Upper lobe of right lung (tissue), 1 donor: ENCODE results near the gene FLRT1. TPM values are rescaled to one million over a fixed set of nuclear protein-coding genes. Genes with fewer than 3 reads are reported as not detected.

Experiments used
- ATAC-seq: fragments of 200-7000 bp; cut with Tn5 transposase; one replicate; pipeline ENCODE4 v1.9.1; 2020; ENCODE audit warnings: mild to moderate bottlenecking, moderate library complexity
- DNase-seq: peaks from one replicate; pipeline ENCODE4 v3.0.0-alpha.2; 2020
- H3K27ac ChIP-seq: fragments of 200-600 bp; one replicate; pipeline ENCODE4 v1.8.0; 2022
- H3K27me3 ChIP-seq: fragments of 200-600 bp; one replicate; pipeline ENCODE4 v1.8.0; 2022; ENCODE audit warnings: mild to moderate bottlenecking
- H3K36me3 ChIP-seq: fragments of 200-600 bp; one replicate; pipeline ENCODE4 v1.8.0; 2022
- H3K4me1 ChIP-seq: fragments of 200-600 bp; one replicate; pipeline ENCODE4 v1.8.0; 2022
- H3K4me3 ChIP-seq: fragments of 200-600 bp; one replicate; pipeline ENCODE4 v1.8.0; 2022; ENCODE audit warnings: mild to moderate bottlenecking
- H3K9me3 ChIP-seq: fragments of 200-600 bp; one replicate; pipeline ENCODE4 v1.8.0; 2022
- intact Hi-C: fragments of 100-400 bp; cut with DNase I; formaldehyde crosslinking; loops from one replicate; pipeline ENCODE4 v1.11.0; 2022
- total RNA-seq: library from RNA; stranded (reverse); fragmentation: NEBNext Ultra II Directional; extraction: Animal tissue kit (Norgen Biotek cat#: 25700); gene quantifications from one replicate; pipeline ENCODE4 v1.2.1, GENCODE V29; 2021
- TF ChIP-seq, protein P1 (sequence below): fragments of 200-600 bp; IDR thresholded peaks from one replicate; pipeline ENCODE4 v1.8.0; 2022; ENCODE audit warnings: antibody characterized with exemption
- donor health status: DM: no; HTN: yes; CAD: no; lungs with severe emphysema.

FLRT1 gene
- total RNA-seq, 1 donor from 2014 or later, result not detected

DNA sequence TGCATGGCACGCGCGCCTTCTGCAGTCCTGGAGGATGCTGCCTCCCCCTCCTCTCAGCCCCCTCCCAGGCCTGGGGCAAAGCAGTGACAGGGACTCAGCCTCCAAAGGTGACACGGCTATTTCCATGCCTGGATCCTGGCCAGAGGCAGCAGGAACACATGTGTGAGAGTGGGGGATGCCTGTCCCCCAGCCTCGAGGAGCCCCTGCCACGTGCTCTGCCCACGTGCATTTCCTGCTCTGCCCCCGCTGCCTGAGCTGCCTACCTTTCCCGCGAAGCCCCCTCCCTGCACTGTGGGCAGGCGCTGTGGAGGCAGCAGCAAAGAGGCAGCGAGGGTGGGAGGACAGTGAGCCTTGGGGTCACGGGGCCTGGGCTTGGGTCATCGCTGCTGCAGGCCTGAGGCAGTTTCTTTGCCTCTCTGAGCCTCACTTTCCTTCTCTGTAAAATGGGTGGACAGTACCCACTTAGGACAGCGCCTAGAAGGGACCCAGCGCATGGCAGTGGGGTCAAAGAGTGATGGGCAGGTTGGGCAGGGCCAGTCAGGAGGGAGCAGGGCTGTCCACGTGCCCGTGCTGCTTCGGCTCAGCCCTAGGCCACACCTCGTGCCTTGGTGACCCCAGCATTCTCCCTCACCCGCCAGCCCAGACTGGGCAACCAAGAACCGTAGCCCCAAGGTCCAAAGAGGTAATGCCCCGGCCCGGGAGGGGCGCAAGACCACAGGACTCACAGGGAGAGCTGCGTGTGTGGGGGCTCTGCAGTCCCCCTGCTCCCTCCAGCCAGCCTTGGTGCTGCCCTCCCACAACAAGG is 48.6 kb downstream of the FLRT1 start:
- no peaks in the 10 kb centered on the region for H3K9me3 ChIP-seq
- no peaks in the 10 kb centered on the region for H3K36me3 ChIP-seq
- no peaks in the 10 kb centered on the region for H3K4me1 ChIP-seq
- H3K4me3 ChIP-seq, result no peak overlapping the region
- TF ChIP-seq, protein P1, sequence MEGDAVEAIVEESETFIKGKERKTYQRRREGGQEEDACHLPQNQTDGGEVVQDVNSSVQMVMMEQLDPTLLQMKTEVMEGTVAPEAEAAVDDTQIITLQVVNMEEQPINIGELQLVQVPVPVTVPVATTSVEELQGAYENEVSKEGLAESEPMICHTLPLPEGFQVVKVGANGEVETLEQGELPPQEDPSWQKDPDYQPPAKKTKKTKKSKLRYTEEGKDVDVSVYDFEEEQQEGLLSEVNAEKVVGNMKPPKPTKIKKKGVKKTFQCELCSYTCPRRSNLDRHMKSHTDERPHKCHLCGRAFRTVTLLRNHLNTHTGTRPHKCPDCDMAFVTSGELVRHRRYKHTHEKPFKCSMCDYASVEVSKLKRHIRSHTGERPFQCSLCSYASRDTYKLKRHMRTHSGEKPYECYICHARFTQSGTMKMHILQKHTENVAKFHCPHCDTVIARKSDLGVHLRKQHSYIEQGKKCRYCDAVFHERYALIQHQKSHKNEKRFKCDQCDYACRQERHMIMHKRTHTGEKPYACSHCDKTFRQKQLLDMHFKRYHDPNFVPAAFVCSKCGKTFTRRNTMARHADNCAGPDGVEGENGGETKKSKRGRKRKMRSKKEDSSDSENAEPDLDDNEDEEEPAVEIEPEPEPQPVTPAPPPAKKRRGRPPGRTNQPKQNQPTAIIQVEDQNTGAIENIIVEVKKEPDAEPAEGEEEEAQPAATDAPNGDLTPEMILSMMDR, result no peak
- no peak for DNase-seq
- no peak overlapping the region for H3K27ac ChIP-seq
- H3K27me3 ChIP-seq, result no peaks in the 10 kb centered on the region
- intact Hi-C loops, result no loop called here
- no peak for ATAC-seq

DNA sequence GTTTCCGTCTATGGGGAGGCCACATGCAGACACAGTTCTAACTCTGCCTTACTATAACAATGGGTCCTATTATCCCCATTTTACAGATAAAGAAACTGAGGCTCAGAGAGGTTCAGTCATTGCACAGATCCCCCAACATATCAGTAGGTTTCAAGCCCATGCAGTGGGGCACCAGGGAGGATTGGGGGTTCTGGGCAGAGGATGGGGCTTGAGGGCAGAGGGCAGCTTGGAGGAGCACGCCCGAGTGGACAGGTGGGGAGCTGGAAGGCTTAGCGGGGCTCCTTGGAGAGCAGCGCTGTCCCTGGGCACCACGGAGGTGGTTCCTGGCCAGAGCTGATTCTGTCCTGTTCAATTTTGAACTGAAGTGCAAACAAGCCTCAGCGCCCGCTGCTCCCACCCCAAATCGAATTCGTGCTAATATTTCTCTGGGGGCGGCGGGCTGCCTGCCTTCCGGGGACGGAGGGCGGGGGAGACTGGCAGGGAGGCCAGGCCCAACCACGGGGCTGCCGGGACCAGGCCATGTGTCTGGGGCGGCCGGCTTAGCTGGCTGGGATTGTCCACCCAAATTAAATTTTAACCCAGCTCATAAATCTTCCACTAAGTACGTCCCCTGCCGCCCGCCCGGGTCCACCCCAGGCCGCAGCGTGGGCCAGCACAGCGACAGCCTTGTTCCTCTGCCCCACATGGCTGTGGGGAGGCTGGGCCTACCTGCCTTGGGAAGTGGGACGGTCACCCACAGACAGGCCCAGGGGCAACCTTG is 49.4 kb downstream of the FLRT1 start:
- Histone ChIP-seq H3K36me3 (no peaks in the 10 kb centered on the region), H3K9me3 (no peaks in the 10 kb centered on the region), H3K4me1 (no peaks in the 10 kb centered on the region), H3K27me3 (no peaks in the 10 kb centered on the region), H3K4me3 (no peak overlapping the region), H3K27ac (no peak overlapping the region)
- TF ChIP-seq, protein P1, result no peak
- no peak for DNase-seq
- no peak for ATAC-seq
- intact Hi-C loops, result no loop called here

Other genes with a start within 250 kb of the FLRT1 start
- gene SPINDOC, start 222.5 kb upstream of the FLRT1 start, total RNA-seq, result 20.3 TPM
- 40.7 TPM for gene MARK2, start 196.8 kb upstream of the FLRT1 start, total RNA-seq
- 0.69 TPM for gene RCOR2, start 118.8 kb upstream of the FLRT1 start, total RNA-seq
- gene NAA40, start 96.9 kb upstream of the FLRT1 start, total RNA-seq, result 15.7 TPM
- 199 TPM for gene COX8A, start 61.3 kb upstream of the FLRT1 start, total RNA-seq
- gene OTUB1, start 49.5 kb upstream of the FLRT1 start, total RNA-seq, result 60.6 TPM
- 15.8 TPM for gene MACROD1, start 130.2 kb downstream of the FLRT1 start, total RNA-seq
- gene STIP1, start 150.2 kb downstream of the FLRT1 start, total RNA-seq, result 110 TPM
- 73.1 TPM for gene FERMT3, start 170.8 kb downstream of the FLRT1 start, total RNA-seq
- gene TRPT1, start 190.3 kb downstream of the FLRT1 start, total RNA-seq, result 22.4 TPM
- gene NUDT22, start 190.3 kb downstream of the FLRT1 start, total RNA-seq, result 47.8 TPM
- gene DNAJC4, start 194.6 kb downstream of the FLRT1 start, total RNA-seq, result 36.4 TPM
- 172 TPM for gene VEGFB, start 198.7 kb downstream of the FLRT1 start, total RNA-seq
- gene FKBP2, start 205.2 kb downstream of the FLRT1 start, total RNA-seq, result 53.9 TPM
- gene PPP1R14B, start 211.0 kb downstream of the FLRT1 start, total RNA-seq, result 76.5 TPM
- 32.4 TPM for gene PLCB3, start 215.6 kb downstream of the FLRT1 start, total RNA-seq
- 58.9 TPM for gene BAD, start 248.7 kb downstream of the FLRT1 start, total RNA-seq
- gene GPR137, start 249.9 kb downstream of the FLRT1 start, total RNA-seq, result 38.6 TPM